DMS 273 (cell line): Measurements from ENCODE around the gene TMCO1.
"Not testable (repeated sequence)": the region's sequence is repeated elsewhere in the genome, so short reads cannot be mapped to it uniquely, and the experiment has no call there.

Experiments used
- DNase-seq: peaks from one replicate; lab custom pipeline; 2025; ENCODE audit not compliant: unreplicated experiment; lab: John Stamatoyannopoulos, UW

TMCO1 gene

GRCh38 chr1:165688046-165688445 lies 80.6 kb downstream of the TMCO1 start:
- DNase-seq, result no peak

- no peak for DNase-seq
These were observed 81.7 kb downstream of the TMCO1 start for GRCh38 chr1:165686971-165687433.

- DNase-seq, result no peak
These were observed 82.3 kb downstream of the TMCO1 start for GRCh38 chr1:165686121-165686970.

- no peak for DNase-seq
These were observed 84.7 kb downstream of the TMCO1 start for GRCh38 chr1:165683848-165684485.

- not testable (repeated sequence) for DNase-seq
These were observed 87.9 kb downstream of the TMCO1 start for GRCh38 chr1:165680773-165681172.

GRCh38 chr1:165680303-165680702 lies 88.4 kb downstream of the TMCO1 start:
- DNase-seq, result no peak

- DNase-seq, result no peak
These were observed 89.2 kb downstream of the TMCO1 start for GRCh38 chr1:165679282-165680036.

- DNase-seq, result no peak
These were observed 90.2 kb downstream of the TMCO1 start for GRCh38 chr1:165678509-165678908.
